ENCODE data around the gene THNSL1. TPM values are rescaled to one million over a fixed set of nuclear protein-coding genes. Genes with fewer than 3 reads are reported as not detected.

The THNSL1 gene
- polyA plus RNA-seq, 1 donor from 2014 or later = 5.1 TPM

DNA sequence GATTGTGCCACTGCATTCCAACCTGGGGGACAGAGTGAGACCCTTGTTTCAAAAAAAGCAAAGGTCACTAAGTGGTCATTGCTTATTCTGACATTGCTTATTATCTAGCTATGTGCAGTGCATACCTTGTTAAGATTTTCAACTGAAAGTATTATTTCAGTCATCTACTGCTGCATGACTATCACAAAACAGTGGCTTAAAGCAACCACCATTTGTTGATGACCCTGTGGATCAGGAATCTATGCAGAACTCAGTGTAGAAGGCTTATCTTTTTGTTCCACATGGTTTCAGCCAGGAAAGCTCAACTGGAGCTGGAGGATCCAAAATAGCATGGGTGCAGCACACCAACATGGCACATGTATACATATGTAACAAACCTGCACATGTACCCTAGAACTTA is 23.1 kb downstream of the THNSL1 start:
- no peak overlapping the region for H3K4me2 ChIP-seq (ENCODE audit: low read length)
- H4K20me1 ChIP-seq (ENCODE audit: insufficient read depth) = no peaks in the 10 kb centered on the region
- H3K9me2 ChIP-seq (ENCODE audit: insufficient read depth, low read length) = no peaks in the 10 kb centered on the region

DNA sequence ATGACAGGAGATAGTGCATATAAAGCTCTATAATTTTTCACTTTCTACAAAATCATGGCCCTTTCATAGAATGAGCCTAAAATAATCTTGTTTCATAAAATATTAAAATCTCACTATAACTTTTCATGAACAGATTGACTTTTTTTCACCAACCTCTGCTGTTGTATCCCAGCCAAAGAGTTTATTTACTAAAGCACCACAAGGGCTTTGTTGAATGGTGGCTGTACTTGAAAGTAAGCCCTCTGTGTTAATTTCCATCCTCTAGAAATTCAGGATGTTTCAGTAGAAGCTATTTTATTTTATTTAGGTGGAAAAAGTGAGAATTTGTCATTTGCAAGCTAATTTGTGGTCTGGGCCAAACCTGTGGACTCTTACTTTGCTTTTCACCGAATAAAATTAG is 30.2 kb downstream of the THNSL1 start:
- no peaks in the 10 kb centered on the region for H3F3A ChIP-seq (ENCODE audit: insufficient read depth, low read length, poor library complexity, severe bottlenecking)
- H3K36me3 ChIP-seq (ENCODE audit: insufficient read depth, low read length) = no peaks in the 10 kb centered on the region
- no peaks in the 10 kb centered on the region for H3K27me3 ChIP-seq (ENCODE audit: insufficient read depth, low read depth, low read length)
- H3K9ac ChIP-seq (ENCODE audit: low read length) = no peak overlapping the region
- no peaks in the 10 kb centered on the region for H3K9me3 ChIP-seq (ENCODE audit: low read length)
- H4K20me1 ChIP-seq (ENCODE audit: insufficient read depth) = no peaks in the 10 kb centered on the region
- no peak for TF ChIP-seq TAF1 (IDR thresholded peaks at IDR 0.05; ENCODE audit: low read depth)
- TF ChIP-seq, protein P1, sequence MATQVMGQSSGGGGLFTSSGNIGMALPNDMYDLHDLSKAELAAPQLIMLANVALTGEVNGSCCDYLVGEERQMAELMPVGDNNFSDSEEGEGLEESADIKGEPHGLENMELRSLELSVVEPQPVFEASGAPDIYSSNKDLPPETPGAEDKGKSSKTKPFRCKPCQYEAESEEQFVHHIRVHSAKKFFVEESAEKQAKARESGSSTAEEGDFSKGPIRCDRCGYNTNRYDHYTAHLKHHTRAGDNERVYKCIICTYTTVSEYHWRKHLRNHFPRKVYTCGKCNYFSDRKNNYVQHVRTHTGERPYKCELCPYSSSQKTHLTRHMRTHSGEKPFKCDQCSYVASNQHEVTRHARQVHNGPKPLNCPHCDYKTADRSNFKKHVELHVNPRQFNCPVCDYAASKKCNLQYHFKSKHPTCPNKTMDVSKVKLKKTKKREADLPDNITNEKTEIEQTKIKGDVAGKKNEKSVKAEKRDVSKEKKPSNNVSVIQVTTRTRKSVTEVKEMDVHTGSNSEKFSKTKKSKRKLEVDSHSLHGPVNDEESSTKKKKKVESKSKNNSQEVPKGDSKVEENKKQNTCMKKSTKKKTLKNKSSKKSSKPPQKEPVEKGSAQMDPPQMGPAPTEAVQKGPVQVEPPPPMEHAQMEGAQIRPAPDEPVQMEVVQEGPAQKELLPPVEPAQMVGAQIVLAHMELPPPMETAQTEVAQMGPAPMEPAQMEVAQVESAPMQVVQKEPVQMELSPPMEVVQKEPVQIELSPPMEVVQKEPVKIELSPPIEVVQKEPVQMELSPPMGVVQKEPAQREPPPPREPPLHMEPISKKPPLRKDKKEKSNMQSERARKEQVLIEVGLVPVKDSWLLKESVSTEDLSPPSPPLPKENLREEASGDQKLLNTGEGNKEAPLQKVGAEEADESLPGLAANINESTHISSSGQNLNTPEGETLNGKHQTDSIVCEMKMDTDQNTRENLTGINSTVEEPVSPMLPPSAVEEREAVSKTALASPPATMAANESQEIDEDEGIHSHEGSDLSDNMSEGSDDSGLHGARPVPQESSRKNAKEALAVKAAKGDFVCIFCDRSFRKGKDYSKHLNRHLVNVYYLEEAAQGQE (IDR thresholded peaks at IDR 0.05; ENCODE audit: borderline replicate concordance) = no peak
- no peak for TF ChIP-seq CTCF (IDR thresholded peaks at IDR 0.05; ENCODE audit: poor library complexity, severe bottlenecking)
- no peak for TF ChIP-seq EZH2 (IDR thresholded peaks at IDR 0.05; ENCODE audit: borderline replicate concordance, insufficient read depth, low read length, poor library complexity, severe bottlenecking)
- no peak for TF ChIP-seq RAD21 (conservative IDR thresholded peaks at IDR 0.05)
- TF ChIP-seq MXI1 (conservative IDR thresholded peaks at IDR 0.05; ENCODE audit: poor library complexity, severe bottlenecking) = no peak
- no peak for TF ChIP-seq POLR2AphosphoS5 (IDR thresholded peaks at IDR 0.05)
- TF ChIP-seq EP300 (conservative IDR thresholded peaks at IDR 0.05; ENCODE audit: poor library complexity, severe bottlenecking) = no peak
- no peak for TF ChIP-seq SMC3 (conservative IDR thresholded peaks at IDR 0.05; ENCODE audit: poor library complexity)
- H3K9me2 ChIP-seq (ENCODE audit: insufficient read depth, low read length) = no peaks in the 10 kb centered on the region
- no peak overlapping the region for H3K4me3 ChIP-seq (ENCODE audit: low read length)
- no peak overlapping the region for H2AFZ ChIP-seq (ENCODE audit: low read depth, low read length)
- H3K27ac ChIP-seq (ENCODE audit: low read length) = no peak overlapping the region
- H3K4me2 ChIP-seq (ENCODE audit: low read length) = no peak overlapping the region
- H3K79me2 ChIP-seq (replicated peaks; ENCODE audit: insufficient read depth, low read length) = no peaks in the 10 kb centered on the region

More for the DNA sequence above, 23.1 kb downstream of the THNSL1 start:
- no peaks in the 10 kb centered on the region for H3K79me2 ChIP-seq (replicated peaks; ENCODE audit: insufficient read depth, low read length)
- H3K4me3 ChIP-seq (ENCODE audit: low read length) = no peak overlapping the region
- no peak overlapping the region for H3K27ac ChIP-seq (ENCODE audit: low read length)
- H2AFZ ChIP-seq (ENCODE audit: low read depth, low read length) = no peak overlapping the region
- H3K9ac ChIP-seq (ENCODE audit: low read length) = no peak overlapping the region
- no peaks in the 10 kb centered on the region for H3F3A ChIP-seq (ENCODE audit: insufficient read depth, low read length, poor library complexity, severe bottlenecking)
- no peaks in the 10 kb centered on the region for H3K27me3 ChIP-seq (ENCODE audit: insufficient read depth, low read depth, low read length)
- H3K9me3 ChIP-seq (ENCODE audit: low read length) = no peaks in the 10 kb centered on the region
- TF ChIP-seq RAD21 (conservative IDR thresholded peaks at IDR 0.05) (no peak), MXI1 (conservative IDR thresholded peaks at IDR 0.05; ENCODE audit: poor library complexity, severe bottlenecking) (no peak), SMC3 (conservative IDR thresholded peaks at IDR 0.05; ENCODE audit: poor library complexity) (no peak), CTCF (IDR thresholded peaks at IDR 0.05; ENCODE audit: poor library complexity, severe bottlenecking) (no peak), POLR2AphosphoS5 (IDR thresholded peaks at IDR 0.05) (no peak), EP300 (conservative IDR thresholded peaks at IDR 0.05; ENCODE audit: poor library complexity, severe bottlenecking) (no peak), TAF1 (IDR thresholded peaks at IDR 0.05; ENCODE audit: low read depth) (no peak), EZH2 (IDR thresholded peaks at IDR 0.05; ENCODE audit: borderline replicate concordance, insufficient read depth, low read length, poor library complexity, severe bottlenecking) (no peak)
- TF ChIP-seq, protein P1 (IDR thresholded peaks at IDR 0.05; ENCODE audit: borderline replicate concordance) = no peak
- no peaks in the 10 kb centered on the region for H3K36me3 ChIP-seq (ENCODE audit: insufficient read depth, low read length)
